Measurements from ENCODE around the gene FABP7. TPM values are rescaled to one million over a fixed set of nuclear protein-coding genes. Genes with fewer than 3 reads are reported as not detected.

Gene FABP7
- total and polyA plus RNA-seq, 2 experiments from 2014 or later: 6.6 to 15.7 TPM

DNA sequence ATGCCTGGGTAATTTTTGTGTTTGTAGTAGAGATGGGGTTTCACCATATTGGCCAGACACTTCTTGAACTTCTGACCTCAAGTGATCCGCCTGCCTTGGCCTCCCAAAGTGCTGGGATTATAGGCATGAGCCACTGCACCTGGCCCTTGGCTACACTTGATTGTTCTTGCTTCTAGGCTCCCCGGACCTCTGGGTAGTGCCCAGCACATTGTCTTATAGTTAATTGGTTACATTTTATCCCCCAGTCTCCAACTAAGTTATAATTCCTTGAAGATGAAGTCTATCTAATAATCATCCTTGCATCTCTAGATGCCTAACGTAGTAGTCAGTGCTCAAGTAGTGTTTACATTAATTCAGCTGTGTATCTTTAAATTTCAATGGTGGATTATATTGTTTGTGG, 21.4 kb downstream of the FABP7 start (continued):
- TF ChIP-seq STAT1 (IDR thresholded peaks at IDR 0.05; ENCODE audit: unreplicated experiment) (no peak), ZNF114 (CRISPR knock-in tag; IDR thresholded peaks at IDR 0.05) (no peak)
- TF ChIP-seq, protein P1, sequence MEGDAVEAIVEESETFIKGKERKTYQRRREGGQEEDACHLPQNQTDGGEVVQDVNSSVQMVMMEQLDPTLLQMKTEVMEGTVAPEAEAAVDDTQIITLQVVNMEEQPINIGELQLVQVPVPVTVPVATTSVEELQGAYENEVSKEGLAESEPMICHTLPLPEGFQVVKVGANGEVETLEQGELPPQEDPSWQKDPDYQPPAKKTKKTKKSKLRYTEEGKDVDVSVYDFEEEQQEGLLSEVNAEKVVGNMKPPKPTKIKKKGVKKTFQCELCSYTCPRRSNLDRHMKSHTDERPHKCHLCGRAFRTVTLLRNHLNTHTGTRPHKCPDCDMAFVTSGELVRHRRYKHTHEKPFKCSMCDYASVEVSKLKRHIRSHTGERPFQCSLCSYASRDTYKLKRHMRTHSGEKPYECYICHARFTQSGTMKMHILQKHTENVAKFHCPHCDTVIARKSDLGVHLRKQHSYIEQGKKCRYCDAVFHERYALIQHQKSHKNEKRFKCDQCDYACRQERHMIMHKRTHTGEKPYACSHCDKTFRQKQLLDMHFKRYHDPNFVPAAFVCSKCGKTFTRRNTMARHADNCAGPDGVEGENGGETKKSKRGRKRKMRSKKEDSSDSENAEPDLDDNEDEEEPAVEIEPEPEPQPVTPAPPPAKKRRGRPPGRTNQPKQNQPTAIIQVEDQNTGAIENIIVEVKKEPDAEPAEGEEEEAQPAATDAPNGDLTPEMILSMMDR (conservative IDR thresholded peaks at IDR 0.05; ENCODE audit: low read depth in 2 of 2): no peak

DNA sequence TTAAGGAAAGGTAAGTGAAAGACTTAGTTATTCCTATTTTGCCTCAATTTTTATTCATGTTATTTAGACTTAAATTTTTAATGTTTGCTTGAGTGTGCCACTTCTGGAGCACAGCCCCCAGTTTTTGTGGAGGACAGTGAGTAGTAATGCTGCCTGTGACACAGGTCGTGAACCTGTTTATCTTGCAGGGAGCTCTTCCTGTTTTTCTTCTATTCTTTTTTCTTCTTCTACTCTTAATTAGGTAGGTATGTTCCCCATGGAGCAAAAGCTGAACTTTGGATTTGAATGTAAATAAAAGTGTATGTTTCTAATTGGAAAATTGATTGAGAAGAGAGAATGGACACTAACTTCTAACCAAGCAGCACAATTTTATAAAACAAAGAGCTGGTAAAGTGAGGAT, 21.9 kb downstream of the FABP7 start:
- no peaks in the 10 kb centered on the region for H3K4me1 ChIP-seq (ENCODE audit: insufficient read depth)
- no peak overlapping the region for H3K4me2 ChIP-seq
- H3K27me3 ChIP-seq (ENCODE audit: insufficient read depth): no peaks in the 10 kb centered on the region
- no peak overlapping the region for H3K27ac Mint-ChIP-seq
- no peak overlapping the region for H3K4me3 ChIP-seq
- H3K4me3 Mint-ChIP-seq: no peak overlapping the region
- H3K9me3 Mint-ChIP-seq: no peaks in the 10 kb centered on the region
- no peak for ATAC-seq
- no peaks in the 10 kb centered on the region for H3K9me2 ChIP-seq (ENCODE audit: insufficient read depth)
- H3K36me3 ChIP-seq (ENCODE audit: insufficient read depth): no peaks in the 10 kb centered on the region
- H3K36me3 Mint-ChIP-seq (ENCODE audit: low read depth): no peaks in the 10 kb centered on the region
- H3K4me1 Mint-ChIP-seq: peaks cover 9% of the 10 kb centered on the region; the same call in 2 of the 3 replicates
- H4K20me1 ChIP-seq (replicated peaks; ENCODE audit: insufficient read depth): no peaks in the 10 kb centered on the region
- TF ChIP-seq POLR2AphosphoS5 (IDR thresholded peaks at IDR 0.05; ENCODE audit: low read depth) (no peak), ETS1 (IDR thresholded peaks at IDR 0.05) (no peak), CREB1 (CRISPR knock-in tag; IDR thresholded peaks at IDR 0.05; ENCODE audit: low read depth) (no peak), EZH2phosphoT487 (IDR thresholded peaks at IDR 0.05; ENCODE audit: unreplicated experiment) (no peak), REST (IDR thresholded peaks at IDR 0.05; ENCODE audit: unreplicated experiment) (no peak)
- TF ChIP-seq, protein P2, sequence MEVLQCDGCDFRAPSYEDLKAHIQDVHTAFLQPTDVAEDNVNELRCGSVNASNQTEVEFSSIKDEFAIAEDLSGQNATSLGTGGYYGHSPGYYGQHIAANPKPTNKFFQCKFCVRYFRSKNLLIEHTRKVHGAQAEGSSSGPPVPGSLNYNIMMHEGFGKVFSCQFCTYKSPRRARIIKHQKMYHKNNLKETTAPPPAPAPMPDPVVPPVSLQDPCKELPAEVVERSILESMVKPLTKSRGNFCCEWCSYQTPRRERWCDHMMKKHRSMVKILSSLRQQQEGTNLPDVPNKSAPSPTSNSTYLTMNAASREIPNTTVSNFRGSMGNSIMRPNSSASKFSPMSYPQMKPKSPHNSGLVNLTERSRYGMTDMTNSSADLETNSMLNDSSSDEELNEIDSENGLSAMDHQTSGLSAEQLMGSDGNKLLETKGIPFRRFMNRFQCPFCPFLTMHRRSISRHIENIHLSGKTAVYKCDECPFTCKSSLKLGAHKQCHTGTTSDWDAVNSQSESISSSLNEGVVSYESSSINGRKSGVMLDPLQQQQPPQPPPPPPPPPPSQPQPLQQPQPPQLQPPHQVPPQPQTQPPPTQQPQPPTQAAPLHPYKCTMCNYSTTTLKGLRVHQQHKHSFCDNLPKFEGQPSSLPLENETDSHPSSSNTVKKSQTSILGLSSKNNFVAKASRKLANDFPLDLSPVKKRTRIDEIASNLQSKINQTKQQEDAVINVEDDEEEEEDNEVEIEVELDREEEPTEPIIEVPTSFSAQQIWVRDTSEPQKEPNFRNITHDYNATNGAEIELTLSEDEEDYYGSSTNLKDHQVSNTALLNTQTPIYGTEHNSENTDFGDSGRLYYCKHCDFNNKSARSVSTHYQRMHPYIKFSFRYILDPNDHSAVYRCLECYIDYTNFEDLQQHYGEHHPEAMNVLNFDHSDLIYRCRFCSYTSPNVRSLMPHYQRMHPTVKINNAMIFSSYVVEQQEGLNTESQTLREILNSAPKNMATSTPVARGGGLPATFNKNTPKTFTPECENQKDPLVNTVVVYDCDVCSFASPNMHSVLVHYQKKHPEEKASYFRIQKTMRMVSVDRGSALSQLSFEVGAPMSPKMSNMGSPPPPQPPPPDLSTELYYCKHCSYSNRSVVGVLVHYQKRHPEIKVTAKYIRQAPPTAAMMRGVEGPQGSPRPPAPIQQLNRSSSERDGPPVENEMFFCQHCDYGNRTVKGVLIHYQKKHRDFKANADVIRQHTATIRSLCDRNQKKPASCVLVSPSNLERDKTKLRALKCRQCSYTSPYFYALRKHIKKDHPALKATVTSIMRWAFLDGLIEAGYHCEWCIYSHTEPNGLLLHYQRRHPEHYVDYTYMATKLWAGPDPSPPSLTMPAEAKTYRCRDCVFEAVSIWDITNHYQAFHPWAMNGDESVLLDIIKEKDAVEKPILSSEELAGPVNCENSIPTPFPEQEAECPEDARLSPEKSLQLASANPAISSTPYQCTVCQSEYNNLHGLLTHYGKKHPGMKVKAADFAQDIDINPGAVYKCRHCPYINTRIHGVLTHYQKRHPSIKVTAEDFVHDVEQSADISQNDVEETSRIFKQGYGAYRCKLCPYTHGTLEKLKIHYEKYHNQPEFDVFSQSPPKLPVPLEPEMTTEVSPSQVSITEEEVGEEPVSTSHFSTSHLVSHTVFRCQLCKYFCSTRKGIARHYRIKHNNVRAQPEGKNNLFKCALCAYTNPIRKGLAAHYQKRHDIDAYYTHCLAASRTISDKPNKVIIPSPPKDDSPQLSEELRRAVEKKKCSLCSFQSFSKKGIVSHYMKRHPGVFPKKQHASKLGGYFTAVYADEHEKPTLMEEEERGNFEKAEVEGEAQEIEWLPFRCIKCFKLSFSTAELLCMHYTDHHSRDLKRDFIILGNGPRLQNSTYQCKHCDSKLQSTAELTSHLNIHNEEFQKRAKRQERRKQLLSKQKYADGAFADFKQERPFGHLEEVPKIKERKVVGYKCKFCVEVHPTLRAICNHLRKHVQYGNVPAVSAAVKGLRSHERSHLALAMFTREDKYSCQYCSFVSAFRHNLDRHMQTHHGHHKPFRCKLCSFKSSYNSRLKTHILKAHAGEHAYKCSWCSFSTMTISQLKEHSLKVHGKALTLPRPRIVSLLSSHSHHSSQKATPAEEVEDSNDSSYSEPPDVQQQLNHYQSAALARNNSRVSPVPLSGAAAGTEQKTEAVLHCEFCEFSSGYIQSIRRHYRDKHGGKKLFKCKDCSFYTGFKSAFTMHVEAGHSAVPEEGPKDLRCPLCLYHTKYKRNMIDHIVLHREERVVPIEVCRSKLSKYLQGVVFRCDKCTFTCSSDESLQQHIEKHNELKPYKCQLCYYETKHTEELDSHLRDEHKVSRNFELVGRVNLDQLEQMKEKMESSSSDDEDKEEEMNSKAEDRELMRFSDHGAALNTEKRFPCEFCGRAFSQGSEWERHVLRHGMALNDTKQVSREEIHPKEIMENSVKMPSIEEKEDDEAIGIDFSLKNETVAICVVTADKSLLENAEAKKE (CRISPR knock-in tag; IDR thresholded peaks at IDR 0.05): no peak
- no peak overlapping the region for H2AFZ ChIP-seq
- H3K79me2 ChIP-seq (replicated peaks; ENCODE audit: insufficient read depth): no peaks in the 10 kb centered on the region
- no peaks in the 10 kb centered on the region for H3F3A ChIP-seq (replicated peaks; ENCODE audit: low read depth)
- H3K27me3 Mint-ChIP-seq (ENCODE audit: insufficient read depth, low read depth, poor library complexity): peaks cover 2% of the 10 kb centered on the region
- no peak overlapping the region for H3K27ac ChIP-seq (ENCODE audit: low read depth)
- DNase-seq (ENCODE audit: low spot score): no peak

All from GM23338 (cell line).